ENCODE results near the gene ARID1B.
A peak's percentile ranks its signal among the peaks of the same experiment; 100 is the strongest.

The ARID1B gene

GRCh38 chr6:156992020-156992804 lies 215.0 kb downstream of the ARID1B start:
- DNase-seq (ENCODE audit: low read depth), result no peak

GRCh38 chr6:156993713-156994112 lies 216.5 kb downstream of the ARID1B start:
- DNase-seq (ENCODE audit: low read depth), result no peak

DNA sequence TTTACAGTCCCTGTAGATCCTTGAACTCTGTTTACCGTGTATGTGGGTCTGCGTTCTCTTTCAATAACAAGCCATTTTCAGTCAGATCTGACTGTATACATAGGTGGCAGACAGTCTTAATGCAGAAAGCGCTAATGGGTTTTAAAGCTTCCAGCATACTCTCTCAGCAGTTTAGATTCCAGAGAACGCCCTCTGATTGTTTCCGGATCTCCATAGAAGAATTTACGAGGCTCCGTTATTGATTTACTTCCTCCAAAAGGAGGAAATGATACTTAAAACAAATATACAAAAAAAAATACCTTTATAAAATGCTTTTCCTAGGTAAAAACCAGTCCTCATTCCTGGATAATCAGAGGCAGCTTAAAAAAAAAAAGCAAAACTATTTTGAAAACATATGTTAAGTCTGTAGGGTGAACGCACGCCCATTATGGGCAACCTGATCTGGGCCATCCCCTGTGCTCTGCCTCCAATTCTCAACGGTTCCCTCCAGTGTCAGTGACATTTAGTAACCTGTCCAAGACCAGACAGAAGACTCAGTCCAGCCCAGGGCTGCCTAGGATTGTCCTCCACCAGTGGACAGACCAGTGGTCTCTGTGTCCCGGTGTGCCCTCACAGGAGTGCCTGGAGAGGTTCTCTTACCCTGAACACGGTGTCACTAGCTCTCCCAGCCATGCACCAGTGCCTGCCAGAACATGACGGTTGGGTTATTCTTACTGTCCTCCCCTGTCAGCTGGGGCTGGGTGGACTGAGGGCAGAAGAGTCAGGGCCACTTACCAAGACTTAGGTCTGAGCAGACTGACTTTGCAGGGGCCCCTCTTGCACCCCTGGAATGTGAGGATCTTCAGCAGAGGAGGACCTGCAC lies 217.3 kb downstream of the ARID1B start:
- DNase-seq (ENCODE audit: low read depth), result no peak

DNA sequence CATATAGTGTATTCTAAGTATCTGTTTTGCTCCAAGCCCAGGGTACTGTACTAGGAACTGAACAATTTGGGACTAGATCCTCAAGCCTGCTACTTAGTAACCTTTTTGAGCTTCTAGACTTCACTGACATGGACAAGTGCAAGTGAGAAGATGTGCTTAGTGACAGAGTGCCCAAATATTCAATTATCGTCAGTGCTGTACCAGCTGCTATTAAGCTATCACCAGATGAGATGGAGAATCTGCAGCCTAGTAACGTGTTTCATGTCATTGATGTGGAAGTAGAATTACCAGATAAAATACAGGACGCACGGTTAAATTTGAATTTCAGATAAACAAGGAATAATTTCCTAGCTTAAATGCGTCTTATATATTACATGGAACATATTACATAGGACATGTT lies 218.3 kb downstream of the ARID1B start:
- DNase-seq (ENCODE audit: low read depth), result no peak

GRCh38 chr6:156996265-156996664 lies 219.1 kb downstream of the ARID1B start:
- no peak for DNase-seq (ENCODE audit: low read depth)

DNA sequence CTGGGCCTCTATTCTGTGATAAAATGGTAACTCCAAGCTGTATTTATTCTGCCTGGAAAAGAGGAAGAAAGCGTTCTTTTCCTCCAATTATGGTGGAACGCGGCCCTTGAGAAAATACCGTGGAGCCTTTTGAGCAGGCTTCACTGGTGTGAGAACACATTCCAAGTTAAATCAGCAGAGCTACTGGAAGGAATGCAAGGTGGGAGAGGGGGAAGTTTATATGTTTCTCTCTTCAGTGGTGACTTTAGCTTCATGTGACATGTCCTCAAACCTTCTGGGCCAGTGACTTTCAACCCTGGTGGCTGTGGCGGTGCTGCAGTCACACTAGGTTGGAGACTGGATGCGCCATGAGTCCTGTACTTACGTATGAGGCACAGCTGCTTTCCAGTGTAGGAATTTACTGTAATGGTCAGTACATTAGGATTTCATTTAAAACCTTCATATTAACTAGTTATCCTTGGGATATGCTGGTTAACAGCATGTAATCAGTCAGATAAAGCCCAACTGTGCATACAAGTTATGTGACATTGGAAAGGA lies 221.7 kb downstream of the ARID1B start:
- DNase-seq (ENCODE audit: low read depth), result no peak

GRCh38 chr6:156999762-157000161 lies 222.6 kb downstream of the ARID1B start:
- no peak for DNase-seq (ENCODE audit: low read depth)

GRCh38 chr6:157001716-157002115 lies 224.5 kb downstream of the ARID1B start:
- DNase-seq (ENCODE audit: low read depth), result no peak

DNA sequence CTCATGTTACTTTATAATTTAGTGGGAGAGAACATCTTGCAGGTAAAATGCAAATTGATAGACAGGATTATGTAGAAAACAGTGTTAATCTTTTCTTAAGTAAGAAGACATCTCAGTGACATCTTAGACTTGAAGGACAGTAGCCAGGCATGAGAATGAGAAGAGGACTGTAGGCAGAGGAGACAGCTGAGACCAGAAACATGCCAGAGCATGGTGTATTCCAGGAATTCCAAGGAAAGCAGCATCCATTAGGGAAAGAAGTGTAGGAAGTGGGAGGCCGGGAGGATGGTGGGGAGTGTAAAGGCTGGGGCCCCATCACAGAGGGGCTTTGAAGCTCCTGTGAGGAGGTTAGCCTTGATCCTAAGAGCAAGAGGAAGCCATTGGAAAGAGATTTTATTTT lies 225.6 kb downstream of the ARID1B start:
- DNase-seq (ENCODE audit: low read depth), result no peak

GRCh38 chr6:157005940-157006339 lies 228.8 kb downstream of the ARID1B start:
- DNase-seq (ENCODE audit: low read depth), result no peak

DNA sequence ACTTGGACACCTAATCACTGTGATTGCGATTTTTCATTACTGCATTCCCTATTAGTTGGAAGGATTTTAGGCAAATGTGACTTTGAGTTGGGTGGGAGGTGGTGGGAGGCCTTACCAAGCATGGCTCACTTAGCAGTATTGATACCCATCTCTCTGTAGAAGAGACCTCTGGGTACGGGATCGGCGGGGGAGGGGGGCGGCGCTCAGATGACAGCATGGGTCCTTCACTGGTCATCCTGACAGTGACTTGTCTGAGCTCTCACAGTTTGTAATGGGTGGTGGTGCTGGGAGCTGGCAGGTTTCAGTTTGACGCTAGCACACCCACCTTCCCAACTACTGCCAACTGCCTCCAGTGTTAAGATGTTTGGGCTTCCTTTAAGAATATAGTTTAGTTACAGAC lies 231.4 kb downstream of the ARID1B start:
- no peak for DNase-seq (ENCODE audit: low read depth)

DNA sequence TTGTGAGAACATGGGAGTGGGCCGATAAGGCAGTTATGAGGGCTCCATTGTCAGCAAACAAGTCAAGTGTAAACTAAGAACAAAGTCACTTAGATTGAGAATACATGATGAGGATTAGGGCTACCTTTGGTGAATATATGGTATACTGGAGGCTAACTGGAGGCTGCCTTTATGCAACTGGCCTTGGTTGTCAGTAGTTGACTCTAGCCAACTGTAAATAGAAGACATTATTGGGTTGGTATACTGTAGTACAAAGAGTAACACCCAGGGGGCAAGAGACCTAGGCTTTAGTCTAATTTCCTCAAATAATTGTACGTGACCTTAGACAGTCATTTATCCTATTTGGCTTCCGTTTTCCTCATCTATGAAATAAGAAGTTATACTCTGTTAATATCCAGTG lies 235.2 kb downstream of the ARID1B start:
- no peak for DNase-seq (ENCODE audit: low read depth)

GRCh38 chr6:157013649-157014304 lies 236.6 kb downstream of the ARID1B start:
- no peak for DNase-seq (ENCODE audit: low read depth)

DNA sequence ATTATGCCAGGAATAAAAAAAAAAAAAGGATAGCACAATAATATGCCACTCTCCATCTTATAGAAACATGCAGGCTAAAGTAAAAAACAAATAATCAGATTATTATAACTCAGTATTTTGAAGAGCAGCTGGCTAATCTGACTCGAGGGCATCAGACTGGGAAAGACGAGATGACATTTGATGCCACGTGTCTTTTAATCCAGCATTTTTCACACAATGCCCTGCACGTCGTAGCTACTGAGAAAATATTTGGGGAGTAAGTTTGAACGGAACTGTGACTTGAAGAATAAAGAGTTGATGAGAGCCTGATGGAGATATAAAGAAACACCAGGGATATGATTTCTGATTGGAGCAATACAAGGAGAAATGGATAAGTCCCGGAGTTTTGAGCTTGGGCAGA lies 237.7 kb downstream of the ARID1B start:
- DNase-seq (ENCODE audit: low read depth), result no peak

DNA sequence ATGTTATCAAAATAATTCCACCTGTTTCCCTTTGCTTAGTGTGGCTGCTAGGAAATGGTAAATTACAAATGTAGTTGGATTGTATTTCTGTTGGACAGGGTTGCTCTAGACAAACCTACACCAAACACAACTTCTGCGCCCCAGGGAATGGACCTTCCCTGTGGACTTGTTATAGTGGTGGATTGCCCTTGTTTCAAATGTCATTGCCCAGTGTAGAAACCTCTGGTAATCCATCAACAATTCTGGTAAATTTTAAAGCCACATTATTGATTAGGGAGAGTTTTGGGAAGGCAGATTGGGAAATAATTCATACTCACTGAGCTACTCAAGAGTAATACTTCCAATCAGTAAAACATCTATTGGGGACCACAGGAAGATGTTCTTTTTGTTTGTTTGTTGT lies 239.8 kb downstream of the ARID1B start:
- DNase-seq (ENCODE audit: low read depth), result no peak

GRCh38 chr6:157017861-157018260 lies 240.7 kb downstream of the ARID1B start:
- no peak for DNase-seq (ENCODE audit: low read depth)

- DNase-seq (ENCODE audit: low read depth), result no peak
Observed at GRCh38 chr6:157019115-157019641, 242.0 kb downstream of the ARID1B start.

DNA sequence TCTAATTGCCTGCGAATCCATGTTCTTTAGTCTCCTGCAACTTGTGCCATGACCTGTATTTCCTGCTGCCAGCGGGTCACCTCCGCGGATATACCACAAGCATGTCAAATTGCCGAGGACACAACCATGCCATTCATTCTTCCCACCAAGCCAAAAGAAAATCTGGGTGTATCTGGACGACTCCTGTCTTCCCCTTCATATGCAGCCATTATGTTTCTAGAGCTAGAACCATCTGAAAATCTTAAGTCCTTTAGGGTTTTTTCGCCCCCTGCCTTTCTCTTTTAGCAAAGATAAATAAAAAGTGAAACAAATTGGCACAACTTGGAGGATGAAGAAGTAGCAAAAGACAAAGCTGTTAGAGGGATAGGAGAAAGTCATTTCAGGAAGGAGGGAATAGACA lies 242.6 kb downstream of the ARID1B start:
- no peak for DNase-seq (ENCODE audit: low read depth)

DNA sequence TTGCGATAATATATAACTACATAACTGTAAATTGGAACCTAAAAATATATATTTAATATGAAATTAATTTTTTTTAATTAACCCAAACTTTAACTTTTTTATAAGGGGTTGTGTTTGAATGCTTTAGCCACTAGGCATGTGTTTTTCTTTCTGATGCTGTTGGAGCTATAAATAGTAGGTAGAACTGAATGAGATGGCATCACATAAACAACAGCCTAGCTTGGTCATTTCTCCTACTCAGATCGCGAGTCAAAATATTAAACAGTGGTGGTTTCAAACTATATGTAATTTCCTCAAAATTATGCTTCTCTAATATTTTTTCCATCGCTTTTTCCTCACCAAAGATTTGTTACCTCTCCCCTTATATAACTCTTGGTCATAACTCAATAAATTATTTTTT lies 243.2 kb downstream of the ARID1B start:
- no peak for DNase-seq (ENCODE audit: low read depth)

DNA sequence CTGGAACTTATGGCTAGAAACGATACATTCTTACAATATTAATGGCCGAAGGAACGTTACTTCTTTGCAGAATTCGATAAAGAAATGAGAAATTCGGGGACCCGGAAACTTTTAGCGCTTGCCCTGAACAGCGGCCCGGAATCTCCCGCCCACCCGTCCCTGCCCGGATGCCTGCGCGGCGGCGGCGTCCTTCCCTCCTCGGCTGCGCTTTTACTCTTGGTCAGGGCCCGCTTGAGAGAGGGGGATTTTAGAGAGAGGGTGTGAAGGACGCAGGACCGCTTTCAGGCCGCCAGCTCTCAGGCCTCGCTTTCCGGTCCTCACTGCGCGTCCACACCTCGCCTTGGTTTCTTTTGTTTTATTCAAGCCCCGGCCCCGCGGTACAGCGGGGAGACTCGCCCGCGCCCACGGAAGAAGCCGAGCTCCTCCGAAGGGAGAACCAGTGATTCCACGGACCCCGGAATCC lies 243.7 kb downstream of the ARID1B start:
- DNase-seq (ENCODE audit: low read depth), result peak; percentile 56

- peak; percentile 82 for DNase-seq (ENCODE audit: low read depth)
Observed at GRCh38 chr6:157021344-157021992, 244.3 kb downstream of the ARID1B start.

All from stimulated activated CD8-positive, alpha-beta memory T cell treated with anti-CD3 and anti-CD28 coated beads, Interleukin-4, amount 100 ng/mL, for 24 hours (primary cell).